ENCODE results near the gene PDYN.

The PDYN gene

GRCh38 chr20:1951436-1952115 is 42.3 kb downstream of the PDYN start:
- no peak for DNase-seq (ENCODE audit: low spot score)

- DNase-seq (ENCODE audit: low spot score): no peak
Measured at GRCh38 chr20:1950836-1951235, 43.0 kb downstream of the PDYN start.

GRCh38 chr20:1949347-1950100 is 44.3 kb downstream of the PDYN start:
- no peak for DNase-seq (ENCODE audit: low spot score)

- no peak for DNase-seq (ENCODE audit: low spot score)
Measured at GRCh38 chr20:1947535-1947846, 46.4 kb downstream of the PDYN start.

- peak; percentile 95 for DNase-seq (ENCODE audit: low spot score)
Measured at GRCh38 chr20:1946762-1947534, 46.9 kb downstream of the PDYN start.

GRCh38 chr20:1946442-1946761 is 47.5 kb downstream of the PDYN start:
- no peak for DNase-seq (ENCODE audit: low spot score)

- DNase-seq (ENCODE audit: low spot score): no peak
Measured at GRCh38 chr20:1945660-1946059, 48.2 kb downstream of the PDYN start.

GRCh38 chr20:1945134-1945618 is 48.7 kb downstream of the PDYN start:
- DNase-seq (ENCODE audit: low spot score): peak; percentile 92

GRCh38 chr20:1944345-1945091 is 49.3 kb downstream of the PDYN start:
- DNase-seq (ENCODE audit: low spot score): no peak

GRCh38 chr20:1943275-1944002 is 50.4 kb downstream of the PDYN start:
- DNase-seq (ENCODE audit: low spot score): no peak

GRCh38 chr20:1942486-1943274 is 51.2 kb downstream of the PDYN start:
- DNase-seq (ENCODE audit: low spot score): no peak

- DNase-seq (ENCODE audit: low spot score): no peak
Measured at GRCh38 chr20:1942061-1942460, 51.8 kb downstream of the PDYN start.

- no peak for DNase-seq (ENCODE audit: low spot score)
Measured at GRCh38 chr20:1941226-1941625, 52.6 kb downstream of the PDYN start.

GRCh38 chr20:1940581-1940980 is 53.3 kb downstream of the PDYN start:
- no peak for DNase-seq (ENCODE audit: low spot score)

GRCh38 chr20:1939270-1939595 is 54.6 kb downstream of the PDYN start:
- DNase-seq (ENCODE audit: low spot score): peak; percentile 87

- no peak for DNase-seq (ENCODE audit: low spot score)
Measured at GRCh38 chr20:1938464-1939269, 55.2 kb downstream of the PDYN start.

- no peak for DNase-seq (ENCODE audit: low spot score)
Measured at GRCh38 chr20:1937316-1937976, 56.4 kb downstream of the PDYN start.

- peak; percentile 87 for DNase-seq (ENCODE audit: low spot score)
Measured at GRCh38 chr20:1935696-1936366, 58.0 kb downstream of the PDYN start.

Data from cerebellar cortex (tissue), 1 donor.